ENCODE data around the gene HS6ST2.

DNA sequence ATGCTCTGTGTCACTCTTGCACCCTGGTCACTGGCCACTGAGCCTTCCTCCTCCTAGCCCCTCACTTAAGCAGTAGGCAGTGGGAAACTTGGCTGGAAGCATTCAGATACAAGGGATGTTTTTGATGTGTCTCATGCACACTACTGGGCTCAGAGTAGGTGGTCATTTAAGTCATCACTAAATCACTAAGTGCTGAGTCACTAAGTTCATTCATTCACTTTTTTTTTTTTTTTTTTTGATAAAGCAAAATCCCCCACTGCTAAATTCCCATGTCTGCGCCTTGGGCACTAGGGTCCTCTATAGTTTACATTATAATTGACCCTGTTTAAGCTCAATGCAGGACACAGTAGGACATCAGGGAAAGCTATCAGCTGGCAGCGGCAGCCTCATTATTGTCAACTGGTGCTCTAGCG, 287.2 kb downstream of the HS6ST2 start:
- TF ChIP-seq EZH2 (IDR thresholded peaks at IDR 0.05; ENCODE audit: insufficient read depth, poor library complexity, severe bottlenecking) = no peak
- no peak for TF ChIP-seq EZH2phosphoT487 (IDR thresholded peaks at IDR 0.05; ENCODE audit: insufficient read depth, low read depth)
